ENCODE data around the gene CELA3A. TPM values are rescaled to one million over a fixed set of nuclear protein-coding genes. Genes with fewer than 3 reads are reported as not detected.
A peak's percentile ranks its signal among the peaks of the same experiment; 100 is the strongest.

The CELA3A gene
- total and polyA plus RNA-seq, 2 of the 13 experiments (the other 11 are each of a cell fraction or from before 2014, with no cell fraction given) = 0.09 TPM; not detected in 1

DNA sequence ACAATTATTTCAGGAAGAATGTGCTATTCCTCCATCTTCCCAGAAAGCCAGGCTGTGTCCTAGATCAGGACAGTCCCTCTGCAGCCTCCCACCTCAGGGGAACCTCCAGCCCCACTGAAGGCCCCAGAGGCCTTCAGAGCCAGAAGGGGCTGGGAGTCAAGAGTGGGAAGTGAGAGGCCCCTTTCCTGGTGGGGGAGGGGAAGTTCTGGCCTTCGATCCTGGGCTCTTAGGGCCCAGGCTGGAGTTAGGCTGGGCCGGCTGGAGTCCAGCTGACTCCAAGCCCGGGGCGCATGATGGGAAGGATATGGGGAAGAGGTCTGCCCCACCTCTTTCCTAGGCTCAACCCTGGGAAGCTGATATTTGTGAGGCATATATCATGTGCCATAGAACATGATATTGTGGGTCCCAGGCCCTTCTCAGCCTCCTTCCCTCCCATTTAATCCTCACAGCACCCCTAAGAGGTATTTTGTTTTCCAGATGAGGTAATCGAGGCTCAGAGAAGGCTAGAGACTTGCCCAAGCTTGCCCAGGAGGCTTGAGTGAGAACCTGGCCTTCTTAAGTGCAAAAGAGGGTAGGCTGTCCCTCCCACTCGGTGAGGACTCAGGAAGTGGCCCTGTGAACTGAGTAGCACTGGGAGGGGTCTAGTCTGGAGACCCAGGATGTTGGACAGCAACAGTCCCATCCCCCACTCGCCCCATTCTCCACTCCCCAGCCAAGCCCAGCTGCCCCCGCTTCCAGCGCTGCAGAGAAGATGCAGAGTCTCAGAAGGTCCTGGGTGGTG lies 45.8 kb upstream of the CELA3A start (continued):
- TF ChIP-seq ZNF354B (CRISPR knock-in tag; IDR thresholded peaks at IDR 0.05) (no peak), EEA1 (CRISPR knock-in tag; IDR thresholded peaks at IDR 0.05; ENCODE audit: borderline replicate concordance) (no peak), MAZ (IDR thresholded peaks at IDR 0.05; ENCODE audit: borderline replicate concordance, low read depth, low read length) (no peak), MAZ (CRISPR knock-in tag; IDR thresholded peaks at IDR 0.05; ENCODE audit: low read depth) (no peak), ZNF780A (CRISPR knock-in tag; IDR thresholded peaks at IDR 0.05) (no peak), RAD21 (CRISPR knock-in tag; IDR thresholded peaks at IDR 0.05) (no peak), ZNF841 (CRISPR knock-in tag; IDR thresholded peaks at IDR 0.05; ENCODE audit: borderline replicate concordance) (no peak), SMAD3 (CRISPR knock-in tag; IDR thresholded peaks at IDR 0.05) (no peak), HDAC6 (IDR thresholded peaks at IDR 0.05; ENCODE audit: low read depth, low read length) (no peak), CEBPB (IDR thresholded peaks at IDR 0.05; ENCODE audit: borderline replicate concordance, low read depth, low read length) (no peak), TOE1 (CRISPR knock-in tag; IDR thresholded peaks at IDR 0.05) (no peak), ZBTB42 (CRISPR knock-in tag; IDR thresholded peaks at IDR 0.05) (no peak), ETV5 (CRISPR knock-in tag; IDR thresholded peaks at IDR 0.05; ENCODE audit: borderline replicate concordance) (0 out of 2 replicates have a peak, but pooled peaks have one; percentile 20), ZNF674 (CRISPR knock-in tag; IDR thresholded peaks at IDR 0.05; ENCODE audit: low read depth) (no peak), SP5 (CRISPR knock-in tag; IDR thresholded peaks at IDR 0.05; ENCODE audit: borderline replicate concordance, low read depth) (no peak)
- TF ChIP-seq, protein P1, sequence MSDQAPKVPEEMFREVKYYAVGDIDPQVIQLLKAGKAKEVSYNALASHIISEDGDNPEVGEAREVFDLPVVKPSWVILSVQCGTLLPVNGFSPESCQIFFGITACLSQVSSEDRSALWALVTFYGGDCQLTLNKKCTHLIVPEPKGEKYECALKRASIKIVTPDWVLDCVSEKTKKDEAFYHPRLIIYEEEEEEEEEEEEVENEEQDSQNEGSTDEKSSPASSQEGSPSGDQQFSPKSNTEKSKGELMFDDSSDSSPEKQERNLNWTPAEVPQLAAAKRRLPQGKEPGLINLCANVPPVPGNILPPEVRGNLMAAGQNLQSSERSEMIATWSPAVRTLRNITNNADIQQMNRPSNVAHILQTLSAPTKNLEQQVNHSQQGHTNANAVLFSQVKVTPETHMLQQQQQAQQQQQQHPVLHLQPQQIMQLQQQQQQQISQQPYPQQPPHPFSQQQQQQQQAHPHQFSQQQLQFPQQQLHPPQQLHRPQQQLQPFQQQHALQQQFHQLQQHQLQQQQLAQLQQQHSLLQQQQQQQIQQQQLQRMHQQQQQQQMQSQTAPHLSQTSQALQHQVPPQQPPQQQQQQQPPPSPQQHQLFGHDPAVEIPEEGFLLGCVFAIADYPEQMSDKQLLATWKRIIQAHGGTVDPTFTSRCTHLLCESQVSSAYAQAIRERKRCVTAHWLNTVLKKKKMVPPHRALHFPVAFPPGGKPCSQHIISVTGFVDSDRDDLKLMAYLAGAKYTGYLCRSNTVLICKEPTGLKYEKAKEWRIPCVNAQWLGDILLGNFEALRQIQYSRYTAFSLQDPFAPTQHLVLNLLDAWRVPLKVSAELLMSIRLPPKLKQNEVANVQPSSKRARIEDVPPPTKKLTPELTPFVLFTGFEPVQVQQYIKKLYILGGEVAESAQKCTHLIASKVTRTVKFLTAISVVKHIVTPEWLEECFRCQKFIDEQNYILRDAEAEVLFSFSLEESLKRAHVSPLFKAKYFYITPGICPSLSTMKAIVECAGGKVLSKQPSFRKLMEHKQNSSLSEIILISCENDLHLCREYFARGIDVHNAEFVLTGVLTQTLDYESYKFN (CRISPR knock-in tag; conservative IDR thresholded peaks at IDR 0.05) = peak; percentile 38; the same call in 1 of the 2 replicates
- TF ChIP-seq, protein P2, sequence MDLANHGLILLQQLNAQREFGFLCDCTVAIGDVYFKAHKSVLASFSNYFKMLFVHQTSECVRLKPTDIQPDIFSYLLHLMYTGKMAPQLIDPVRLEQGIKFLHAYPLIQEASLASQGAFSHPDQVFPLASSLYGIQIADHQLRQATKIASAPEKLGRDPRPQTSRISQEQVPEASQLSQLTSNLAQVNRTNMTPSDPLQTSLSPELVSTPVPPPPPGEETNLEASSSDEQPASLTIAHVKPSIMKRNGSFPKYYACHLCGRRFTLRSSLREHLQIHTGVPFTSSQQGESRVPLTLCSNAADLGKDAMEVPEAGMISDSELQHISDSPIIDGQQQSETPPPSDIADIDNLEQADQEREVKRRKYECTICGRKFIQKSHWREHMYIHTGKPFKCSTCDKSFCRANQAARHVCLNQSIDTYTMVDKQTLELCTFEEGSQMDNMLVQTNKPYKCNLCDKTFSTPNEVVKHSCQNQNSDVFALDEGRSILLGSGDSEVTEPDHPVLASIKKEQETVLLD (CRISPR knock-in tag; IDR thresholded peaks at IDR 0.05; ENCODE audit: low read depth) = no peak
- TF ChIP-seq, protein P3, sequence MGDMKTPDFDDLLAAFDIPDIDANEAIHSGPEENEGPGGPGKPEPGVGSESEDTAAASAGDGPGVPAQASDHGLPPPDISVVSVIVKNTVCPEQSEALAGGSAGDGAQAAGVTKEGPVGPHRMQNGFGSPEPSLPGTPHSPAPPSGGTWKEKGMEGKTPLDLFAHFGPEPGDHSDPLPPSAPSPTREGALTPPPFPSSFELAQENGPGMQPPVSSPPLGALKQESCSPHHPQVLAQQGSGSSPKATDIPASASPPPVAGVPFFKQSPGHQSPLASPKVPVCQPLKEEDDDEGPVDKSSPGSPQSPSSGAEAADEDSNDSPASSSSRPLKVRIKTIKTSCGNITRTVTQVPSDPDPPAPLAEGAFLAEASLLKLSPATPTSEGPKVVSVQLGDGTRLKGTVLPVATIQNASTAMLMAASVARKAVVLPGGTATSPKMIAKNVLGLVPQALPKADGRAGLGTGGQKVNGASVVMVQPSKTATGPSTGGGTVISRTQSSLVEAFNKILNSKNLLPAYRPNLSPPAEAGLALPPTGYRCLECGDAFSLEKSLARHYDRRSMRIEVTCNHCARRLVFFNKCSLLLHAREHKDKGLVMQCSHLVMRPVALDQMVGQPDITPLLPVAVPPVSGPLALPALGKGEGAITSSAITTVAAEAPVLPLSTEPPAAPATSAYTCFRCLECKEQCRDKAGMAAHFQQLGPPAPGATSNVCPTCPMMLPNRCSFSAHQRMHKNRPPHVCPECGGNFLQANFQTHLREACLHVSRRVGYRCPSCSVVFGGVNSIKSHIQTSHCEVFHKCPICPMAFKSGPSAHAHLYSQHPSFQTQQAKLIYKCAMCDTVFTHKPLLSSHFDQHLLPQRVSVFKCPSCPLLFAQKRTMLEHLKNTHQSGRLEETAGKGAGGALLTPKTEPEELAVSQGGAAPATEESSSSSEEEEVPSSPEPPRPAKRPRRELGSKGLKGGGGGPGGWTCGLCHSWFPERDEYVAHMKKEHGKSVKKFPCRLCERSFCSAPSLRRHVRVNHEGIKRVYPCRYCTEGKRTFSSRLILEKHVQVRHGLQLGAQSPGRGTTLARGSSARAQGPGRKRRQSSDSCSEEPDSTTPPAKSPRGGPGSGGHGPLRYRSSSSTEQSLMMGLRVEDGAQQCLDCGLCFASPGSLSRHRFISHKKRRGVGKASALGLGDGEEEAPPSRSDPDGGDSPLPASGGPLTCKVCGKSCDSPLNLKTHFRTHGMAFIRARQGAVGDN (CRISPR knock-in tag; IDR thresholded peaks at IDR 0.05) = peak; percentile 61
- TF ChIP-seq, protein P4, sequence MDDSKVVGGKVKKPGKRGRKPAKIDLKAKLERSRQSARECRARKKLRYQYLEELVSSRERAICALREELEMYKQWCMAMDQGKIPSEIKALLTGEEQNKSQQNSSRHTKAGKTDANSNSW (CRISPR knock-in tag; IDR thresholded peaks at IDR 0.05; ENCODE audit: borderline replicate concordance) = no peak
